NOMO-1 treated with DMSO at 0.1 percent for 48 hours (cell line): ENCODE data around the gene HCN4.

ENCODE experiments used
- DNase-seq: peaks from one replicate; lab custom pipeline; 2025; ENCODE audit not compliant: unreplicated experiment; lab: John Stamatoyannopoulos, UW

The HCN4 gene

GRCh38 chr15:73380661-73381060, 11.9 kb upstream of the HCN4 start:
- DNase-seq, result no peak

- no peak for DNase-seq
Measured at GRCh38 chr15:73378089-73378488, 9.3 kb upstream of the HCN4 start.

- no peak for DNase-seq
Measured at GRCh38 chr15:73375755-73376305, 7.1 kb upstream of the HCN4 start.

GRCh38 chr15:73375012-73375411, 6.3 kb upstream of the HCN4 start:
- DNase-seq, result no peak

- no peak for DNase-seq
Measured at GRCh38 chr15:73374604-73375003, 5.8 kb upstream of the HCN4 start.

GRCh38 chr15:73373221-73373620, 4.5 kb upstream of the HCN4 start:
- no peak for DNase-seq

GRCh38 chr15:73371812-73372211, 3.1 kb upstream of the HCN4 start:
- no peak for DNase-seq

GRCh38 chr15:73370151-73370550, 1.4 kb upstream of the HCN4 start:
- no peak for DNase-seq

- DNase-seq, result no peak
Measured at GRCh38 chr15:73369154-73369694, 466 bp upstream of the HCN4 start.

- no peak for DNase-seq
Measured at GRCh38 chr15:73367624-73368300, 996 bp downstream of the HCN4 start.

- DNase-seq, result no peak
Measured at GRCh38 chr15:73366766-73367623, 1.8 kb downstream of the HCN4 start.

GRCh38 chr15:73364070-73364469, 4.7 kb downstream of the HCN4 start:
- DNase-seq, result no peak

- no peak for DNase-seq
Measured at GRCh38 chr15:73362900-73363299, 5.9 kb downstream of the HCN4 start.

GRCh38 chr15:73361337-73361736, 7.4 kb downstream of the HCN4 start:
- no peak for DNase-seq

- DNase-seq, result no peak
Measured at GRCh38 chr15:73359651-73360050, 9.1 kb downstream of the HCN4 start.

GRCh38 chr15:73357999-73358665, 10.6 kb downstream of the HCN4 start:
- DNase-seq, result no peak

- no peak for DNase-seq
Measured at GRCh38 chr15:73355612-73356265, 13.0 kb downstream of the HCN4 start.

- no peak for DNase-seq
Measured at GRCh38 chr15:73354241-73354640, 14.5 kb downstream of the HCN4 start.

- DNase-seq, result no peak
Measured at GRCh38 chr15:73353734-73354133, 15.0 kb downstream of the HCN4 start.

- no peak for DNase-seq
Measured at GRCh38 chr15:73352082-73352481, 16.7 kb downstream of the HCN4 start.

- DNase-seq, result no peak
Measured at GRCh38 chr15:73349191-73349590, 19.6 kb downstream of the HCN4 start.
